C4-2B (cell line): Measurements from ENCODE around the gene CNTN5.

Source experiments
- CTCF ChIP-seq: fragments of 450-650 bp; conservative IDR thresholded peaks from 2 replicates; pipeline ENCODE4 v1.5.1; 2017; ENCODE audit warnings: mild to moderate bottlenecking
- ZFX ChIP-seq: fragments of 450-650 bp; IDR thresholded peaks from 2 replicates; pipeline ENCODE4 v1.6.1; 2017

DNA sequence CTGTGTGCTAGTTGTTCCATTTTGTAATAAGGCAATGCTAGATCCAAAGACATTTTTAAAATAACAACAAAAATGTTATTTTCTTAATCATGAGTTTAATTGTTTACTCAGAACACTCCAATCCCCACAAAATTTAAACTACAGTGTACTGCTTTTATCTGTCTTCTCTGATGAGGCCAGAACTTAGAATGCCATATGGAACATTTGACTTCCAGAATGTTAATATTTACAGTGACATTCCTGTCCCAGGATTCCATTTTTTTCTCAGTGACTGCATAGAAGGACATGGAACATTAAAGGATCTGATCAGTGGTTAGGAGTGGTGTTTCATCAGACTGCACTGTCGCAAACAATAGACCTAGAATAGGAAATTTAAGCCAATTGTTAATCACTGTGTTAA is 1171.4 kb downstream of the CNTN5 start:
- no peak for TF ChIP-seq CTCF
- TF ChIP-seq ZFX: no peak
